ENCODE results near the gene ADAMTS6. TPM values are rescaled to one million over a fixed set of nuclear protein-coding genes. Genes with fewer than 3 reads are reported as not detected.

Gene ADAMTS6
- total RNA-seq, 1 donor from 2014 or later = 16.7 TPM

DNA sequence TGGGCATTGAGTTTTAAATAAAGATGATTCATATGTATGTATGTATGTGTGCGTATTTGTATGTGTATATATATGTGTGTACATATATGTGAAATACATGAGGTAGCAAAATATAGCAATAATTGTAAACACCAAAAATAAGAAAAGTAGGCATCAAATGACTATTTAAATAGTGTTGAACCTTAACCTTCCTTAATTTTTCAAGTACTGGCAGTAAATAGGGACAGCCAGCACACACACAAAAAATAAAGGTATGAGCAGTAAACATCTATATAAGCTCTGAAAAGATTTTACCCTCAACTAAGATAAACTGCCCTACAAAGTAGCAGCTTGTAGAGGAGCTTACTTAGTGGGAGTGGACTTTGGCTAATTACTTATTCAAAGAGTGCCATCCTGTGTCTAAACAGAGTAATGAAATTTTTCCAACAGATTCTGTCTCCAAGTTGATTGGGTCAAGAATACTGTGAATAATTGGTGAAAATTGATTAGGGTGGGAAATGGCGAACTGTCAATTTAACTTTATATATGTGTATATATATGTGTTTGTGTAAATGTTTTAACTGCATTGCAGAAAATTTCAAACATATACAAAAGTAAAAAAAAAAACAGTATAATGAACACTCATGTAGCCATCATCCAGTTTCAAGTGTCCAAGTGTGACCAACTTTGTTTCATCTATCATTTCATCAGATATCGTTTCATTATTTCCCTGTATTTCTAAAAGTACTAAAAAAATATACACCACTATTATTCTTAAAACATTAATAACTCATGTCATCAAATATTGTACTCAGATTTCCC, 2.0 kb upstream of the ADAMTS6 start:
- H3K36me3 Mint-ChIP-seq (ENCODE audit: low read depth, unreplicated experiment) = no peaks in the 10 kb centered on the region
- peaks cover 13% of the 10 kb centered on the region for H3K4me1 Mint-ChIP-seq (ENCODE audit: unreplicated experiment)
- no peak for DNase-seq (ENCODE audit: low spot score)
- no peaks in the 10 kb centered on the region for H3K27me3 Mint-ChIP-seq (ENCODE audit: unreplicated experiment)
- peak overlapping the region; percentile 97 for H3K27ac Mint-ChIP-seq (ENCODE audit: unreplicated experiment)
- no peaks in the 10 kb centered on the region for H3K9me3 Mint-ChIP-seq (ENCODE audit: unreplicated experiment)
- no peak overlapping the region for H3K4me3 Mint-ChIP-seq (ENCODE audit: unreplicated experiment)
- TF ChIP-seq, protein P1, sequence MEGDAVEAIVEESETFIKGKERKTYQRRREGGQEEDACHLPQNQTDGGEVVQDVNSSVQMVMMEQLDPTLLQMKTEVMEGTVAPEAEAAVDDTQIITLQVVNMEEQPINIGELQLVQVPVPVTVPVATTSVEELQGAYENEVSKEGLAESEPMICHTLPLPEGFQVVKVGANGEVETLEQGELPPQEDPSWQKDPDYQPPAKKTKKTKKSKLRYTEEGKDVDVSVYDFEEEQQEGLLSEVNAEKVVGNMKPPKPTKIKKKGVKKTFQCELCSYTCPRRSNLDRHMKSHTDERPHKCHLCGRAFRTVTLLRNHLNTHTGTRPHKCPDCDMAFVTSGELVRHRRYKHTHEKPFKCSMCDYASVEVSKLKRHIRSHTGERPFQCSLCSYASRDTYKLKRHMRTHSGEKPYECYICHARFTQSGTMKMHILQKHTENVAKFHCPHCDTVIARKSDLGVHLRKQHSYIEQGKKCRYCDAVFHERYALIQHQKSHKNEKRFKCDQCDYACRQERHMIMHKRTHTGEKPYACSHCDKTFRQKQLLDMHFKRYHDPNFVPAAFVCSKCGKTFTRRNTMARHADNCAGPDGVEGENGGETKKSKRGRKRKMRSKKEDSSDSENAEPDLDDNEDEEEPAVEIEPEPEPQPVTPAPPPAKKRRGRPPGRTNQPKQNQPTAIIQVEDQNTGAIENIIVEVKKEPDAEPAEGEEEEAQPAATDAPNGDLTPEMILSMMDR (IDR thresholded peaks at IDR 0.05; ENCODE audit: unreplicated experiment) = peak; percentile 48

DNA sequence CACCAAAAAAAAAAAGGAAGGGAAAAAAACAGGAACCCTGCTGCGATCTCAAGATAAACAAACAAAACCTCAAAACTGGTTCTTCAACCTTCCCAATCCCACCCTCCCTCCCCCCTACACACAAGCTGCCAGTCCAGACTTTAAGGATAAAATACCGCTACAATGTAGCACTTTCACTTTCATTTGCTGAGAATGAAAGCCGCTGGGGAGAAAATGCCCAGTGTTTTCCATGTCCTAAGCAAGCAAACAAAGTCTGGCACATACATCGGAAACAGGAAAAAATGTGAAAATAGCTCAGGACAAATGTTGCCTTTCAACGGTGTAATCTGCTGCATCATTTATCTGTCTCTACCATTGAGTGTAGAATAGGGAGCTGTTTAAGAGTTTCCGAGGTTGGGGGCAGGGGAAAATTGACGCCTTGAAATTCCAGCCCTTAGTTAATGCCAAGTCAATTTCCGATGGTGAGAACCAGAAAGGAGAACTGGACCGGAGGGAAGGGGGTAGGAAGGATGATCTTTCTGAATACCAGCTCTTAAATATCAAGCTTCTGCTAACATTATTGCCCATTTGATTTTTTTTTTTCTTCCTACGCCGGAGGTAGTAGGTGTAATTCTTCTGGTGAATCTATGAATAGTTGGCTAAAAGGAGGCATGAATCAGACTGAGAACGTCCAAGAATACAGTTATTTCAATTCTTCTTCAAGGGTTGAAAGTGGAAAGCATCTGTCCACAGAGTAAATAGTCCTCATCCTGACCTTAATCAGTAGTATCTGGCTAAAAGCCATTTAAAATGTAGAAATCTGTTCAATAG, 1.2 kb upstream of the ADAMTS6 start:
- no peaks in the 10 kb centered on the region for H3K9me3 Mint-ChIP-seq (ENCODE audit: unreplicated experiment)
- no peak overlapping the region for H3K4me3 Mint-ChIP-seq (ENCODE audit: unreplicated experiment)
- DNase-seq (ENCODE audit: low spot score) = peak; percentile 20
- H3K27me3 Mint-ChIP-seq (ENCODE audit: unreplicated experiment) = no peaks in the 10 kb centered on the region
- TF ChIP-seq, protein P1 (IDR thresholded peaks at IDR 0.05; ENCODE audit: unreplicated experiment) = no peak
- peaks cover 13% of the 10 kb centered on the region for H3K4me1 Mint-ChIP-seq (ENCODE audit: unreplicated experiment)
- H3K36me3 Mint-ChIP-seq (ENCODE audit: low read depth, unreplicated experiment) = no peaks in the 10 kb centered on the region
- peak overlapping the region; percentile 97 for H3K27ac Mint-ChIP-seq (ENCODE audit: unreplicated experiment)

DNA sequence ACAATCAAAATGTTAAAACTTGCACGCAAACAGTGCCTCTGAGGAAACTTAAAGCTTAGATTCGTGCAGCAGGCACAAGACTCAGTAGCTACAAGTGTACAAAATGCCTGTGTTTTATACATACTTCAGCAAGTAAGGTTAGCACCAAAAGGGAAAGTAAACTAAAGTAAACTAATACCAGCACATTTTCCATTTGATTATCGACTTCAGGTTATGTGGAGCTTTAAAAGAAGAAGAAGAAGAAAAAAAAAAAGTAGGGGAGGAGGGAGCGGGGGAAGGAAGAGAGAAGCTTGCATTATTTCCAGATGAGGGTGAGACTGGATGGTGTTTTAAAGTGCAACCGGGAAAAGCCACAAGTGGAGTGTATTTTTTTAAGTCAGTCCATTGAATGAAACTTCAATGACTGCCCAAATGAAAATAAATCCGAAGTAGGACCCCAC, 596 bp upstream of the ADAMTS6 start:
- peak overlapping the region; percentile 97 for H3K27ac Mint-ChIP-seq (ENCODE audit: unreplicated experiment)
- no peaks in the 10 kb centered on the region for H3K9me3 Mint-ChIP-seq (ENCODE audit: unreplicated experiment)
- no peaks in the 10 kb centered on the region for H3K36me3 Mint-ChIP-seq (ENCODE audit: low read depth, unreplicated experiment)
- DNase-seq (ENCODE audit: low spot score) = no peak
- H3K4me3 Mint-ChIP-seq (ENCODE audit: unreplicated experiment) = no peak overlapping the region
- H3K27me3 Mint-ChIP-seq (ENCODE audit: unreplicated experiment) = no peaks in the 10 kb centered on the region
- H3K4me1 Mint-ChIP-seq (ENCODE audit: unreplicated experiment) = peaks cover 13% of the 10 kb centered on the region
- TF ChIP-seq, protein P1 (IDR thresholded peaks at IDR 0.05; ENCODE audit: unreplicated experiment) = no peak

DNA sequence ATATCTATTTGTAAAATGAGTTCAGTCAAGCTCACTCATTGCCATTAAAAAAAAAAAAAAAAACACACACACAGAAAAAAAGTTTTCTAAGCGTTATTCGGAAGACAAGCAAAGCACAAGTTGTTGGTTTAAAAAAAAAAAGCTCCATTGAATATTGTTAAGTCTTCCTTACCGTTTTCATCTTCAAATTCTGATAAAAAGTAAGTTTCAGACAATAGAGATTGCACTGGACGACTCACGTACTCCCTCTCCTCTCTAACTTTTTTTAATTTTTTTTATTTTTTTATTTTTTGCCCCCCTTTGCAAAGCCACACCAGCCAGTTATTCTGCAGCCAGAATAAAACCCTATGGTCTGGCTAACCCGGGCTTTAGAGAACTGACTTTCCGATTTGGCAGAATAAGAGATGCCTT, 544 bp downstream of the ADAMTS6 start:
- Mint-ChIP-seq H3K27me3 (ENCODE audit: unreplicated experiment) (no peaks in the 10 kb centered on the region), H3K9me3 (ENCODE audit: unreplicated experiment) (no peaks in the 10 kb centered on the region), H3K27ac (ENCODE audit: unreplicated experiment) (peak overlapping the region; percentile 97), H3K4me1 (ENCODE audit: unreplicated experiment) (peaks cover 13% of the 10 kb centered on the region), H3K4me3 (ENCODE audit: unreplicated experiment) (no peak overlapping the region), H3K36me3 (ENCODE audit: low read depth, unreplicated experiment) (no peaks in the 10 kb centered on the region)
- TF ChIP-seq, protein P1 (IDR thresholded peaks at IDR 0.05; ENCODE audit: unreplicated experiment) = no peak
- no peak for DNase-seq (ENCODE audit: low spot score)
